MM.1S (cell line): ENCODE measurements around the gene LRRC4C.
"Not testable (repeated sequence)": the region's sequence is repeated elsewhere in the genome, so short reads cannot be mapped to it uniquely, and the experiment has no call there.

Experiments
- DNase-seq: peaks from one replicate; pipeline ENCODE4 v3.0.0-alpha.2; 2015
- H2AFZ ChIP-seq: fragments of 300-600 bp; sonication (generic); 2 replicates; pipeline ENCODE4 v1.6.0; 2016; ENCODE audit warnings: antibody characterized with exemption, low read length
- H3F3A ChIP-seq: fragments of 300-600 bp; sonication (generic); 2 replicates; pipeline ENCODE4 v1.6.1; 2016; ENCODE audit warnings: mild to moderate bottlenecking, antibody characterized with exemption, low read length, moderate library complexity, mixed read lengths; ENCODE audit not compliant: insufficient read depth
- H3K27ac ChIP-seq: fragments of 300-600 bp; sonication (generic); 2 replicates; pipeline ENCODE4 v1.5.1; 2016; ENCODE audit warnings: mild to moderate bottlenecking, low read length
- H3K27me3 ChIP-seq: fragments of 300-600 bp; sonication (generic); replicated peaks from 2 replicates; pipeline ENCODE4 v1.6.0; 2016; ENCODE audit warnings: low read length; ENCODE audit not compliant: insufficient read depth
- H3K36me3 ChIP-seq: fragments of 300-600 bp; sonication (generic); replicated peaks from 2 replicates; pipeline ENCODE4 v1.6.1; 2016; ENCODE audit warnings: mild to moderate bottlenecking, low read length, mixed read lengths; ENCODE audit not compliant: insufficient read depth
- H3K4me1 ChIP-seq: fragments of 300-600 bp; sonication (generic); 2 replicates; pipeline ENCODE4 v1.6.1; 2016; ENCODE audit warnings: low read length, mixed read lengths
- H3K4me2 ChIP-seq: fragments of 300-600 bp; sonication (generic); 2 replicates; pipeline ENCODE4 v1.6.0; 2016; ENCODE audit warnings: low read depth, low read length
- H3K4me3 ChIP-seq: fragments of 300-600 bp; sonication (generic); 2 replicates; pipeline ENCODE4 v1.5.1; 2016; ENCODE audit warnings: low read length, mixed read lengths
- H3K79me2 ChIP-seq: fragments of 300-600 bp; sonication (generic); 2 replicates; pipeline ENCODE4 v1.6.1; 2016; ENCODE audit warnings: mixed run types, low read length, mixed read lengths
- H3K9ac ChIP-seq: fragments of 300-600 bp; sonication (generic); 2 replicates; pipeline ENCODE4 v1.6.1; 2016; ENCODE audit warnings: low read length, mixed read lengths
- H3K9me2 ChIP-seq: fragments of 300-600 bp; sonication (generic); replicated peaks from 2 replicates; pipeline ENCODE4 v1.6.1; 2016; ENCODE audit warnings: mild to moderate bottlenecking, low read length, mixed read lengths; ENCODE audit not compliant: insufficient read depth
- H3K9me3 ChIP-seq: fragments of 300-600 bp; sonication (generic); replicated peaks from 2 replicates; pipeline ENCODE4 v1.6.1; 2016; ENCODE audit warnings: mild to moderate bottlenecking, low read length, mixed read lengths; ENCODE audit not compliant: insufficient read depth
- H4K20me1 ChIP-seq: fragments of 300-600 bp; sonication (generic); 2 replicates; pipeline ENCODE4 v1.6.1; 2016; ENCODE audit warnings: mild to moderate bottlenecking, low read length, moderate library complexity, mixed read lengths; ENCODE audit not compliant: insufficient read depth
- EZH2 ChIP-seq: fragments of 300-600 bp; sonication (generic); optimal IDR thresholded peaks from 2 replicates; pipeline ENCODE3; 2017; ENCODE audit warnings: low read depth, mild to moderate bottlenecking, antibody characterized with exemption, low read length, mixed read lengths
- EZH2phosphoT487 ChIP-seq: fragments of 300-600 bp; sonication (generic); IDR thresholded peaks from 2 replicates; pipeline ENCODE4 v1.6.1; 2018; ENCODE audit warnings: antibody characterized with exemption, low read length
- TF ChIP-seq, protein P1 (sequence below): fragments of 300-600 bp; sonication (generic); IDR thresholded peaks from 2 replicates; pipeline ENCODE4 v1.5.1; 2016; ENCODE audit warnings: antibody characterized with exemption, low read length, mixed read lengths

LRRC4C gene

DNA sequence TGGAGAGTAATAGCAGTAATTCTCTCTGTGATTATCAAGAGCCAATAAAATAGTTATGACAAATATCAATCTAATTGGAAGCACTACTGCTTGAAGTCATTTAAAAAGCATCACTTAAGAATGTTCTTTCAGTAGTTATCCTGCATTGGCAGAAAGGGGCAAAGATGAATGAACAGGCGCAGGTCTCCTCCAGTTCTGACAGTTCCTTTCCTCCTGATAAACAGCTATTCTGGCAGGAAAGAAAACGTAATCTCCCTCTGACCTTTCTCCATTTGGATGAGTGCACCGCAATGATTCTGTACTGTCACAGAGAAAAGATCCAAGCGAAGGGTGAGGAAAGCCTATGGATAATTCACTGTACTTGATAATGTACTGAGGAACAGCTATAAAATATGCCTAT, 521.5 kb downstream of the LRRC4C start:
- no peaks in the 10 kb centered on the region for H3K79me2 ChIP-seq

DNA sequence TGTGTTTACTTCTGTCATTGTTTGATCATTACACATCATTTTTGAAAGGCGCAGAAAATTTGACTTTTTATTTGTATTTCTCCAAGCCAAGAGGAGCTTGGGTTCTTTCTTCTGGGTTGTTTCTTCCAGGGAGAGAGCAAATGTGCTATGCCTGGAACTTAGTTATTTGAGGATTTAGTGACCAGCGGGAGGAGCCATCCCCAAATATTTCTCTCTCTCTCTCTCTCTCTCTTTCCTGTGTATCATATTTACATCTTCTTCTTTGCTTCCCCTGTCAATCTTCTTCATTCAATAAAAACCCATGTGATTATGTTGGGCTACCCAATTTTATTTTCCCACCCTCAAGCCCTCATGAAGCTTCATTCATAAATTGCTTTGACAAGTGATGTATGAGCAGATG, 534.5 kb downstream of the LRRC4C start:
- Histone ChIP-seq H4K20me1 (no peaks in the 10 kb centered on the region), H3K9me2 (no peaks in the 10 kb centered on the region), H3K9ac (no peak overlapping the region), H3F3A (no peaks in the 10 kb centered on the region), H3K9me3 (no peaks in the 10 kb centered on the region), H3K27ac (no peak overlapping the region), H2AFZ (no peak overlapping the region), H3K4me2 (no peak overlapping the region), H3K4me1 (no peaks in the 10 kb centered on the region), H3K4me3 (no peak overlapping the region), H3K79me2 (no peaks in the 10 kb centered on the region), H3K27me3 (no peaks in the 10 kb centered on the region), H3K36me3 (no peaks in the 10 kb centered on the region)
- TF ChIP-seq EZH2phosphoT487: no peak
- no peak for TF ChIP-seq EZH2
- TF ChIP-seq, protein P1, sequence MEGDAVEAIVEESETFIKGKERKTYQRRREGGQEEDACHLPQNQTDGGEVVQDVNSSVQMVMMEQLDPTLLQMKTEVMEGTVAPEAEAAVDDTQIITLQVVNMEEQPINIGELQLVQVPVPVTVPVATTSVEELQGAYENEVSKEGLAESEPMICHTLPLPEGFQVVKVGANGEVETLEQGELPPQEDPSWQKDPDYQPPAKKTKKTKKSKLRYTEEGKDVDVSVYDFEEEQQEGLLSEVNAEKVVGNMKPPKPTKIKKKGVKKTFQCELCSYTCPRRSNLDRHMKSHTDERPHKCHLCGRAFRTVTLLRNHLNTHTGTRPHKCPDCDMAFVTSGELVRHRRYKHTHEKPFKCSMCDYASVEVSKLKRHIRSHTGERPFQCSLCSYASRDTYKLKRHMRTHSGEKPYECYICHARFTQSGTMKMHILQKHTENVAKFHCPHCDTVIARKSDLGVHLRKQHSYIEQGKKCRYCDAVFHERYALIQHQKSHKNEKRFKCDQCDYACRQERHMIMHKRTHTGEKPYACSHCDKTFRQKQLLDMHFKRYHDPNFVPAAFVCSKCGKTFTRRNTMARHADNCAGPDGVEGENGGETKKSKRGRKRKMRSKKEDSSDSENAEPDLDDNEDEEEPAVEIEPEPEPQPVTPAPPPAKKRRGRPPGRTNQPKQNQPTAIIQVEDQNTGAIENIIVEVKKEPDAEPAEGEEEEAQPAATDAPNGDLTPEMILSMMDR: no peak
- DNase-seq: no peak

More for the DNA sequence above, 521.5 kb downstream of the LRRC4C start:
- TF ChIP-seq, protein P1: no peak
- no peak for DNase-seq
- H2AFZ ChIP-seq: no peak overlapping the region
- H3F3A ChIP-seq: no peaks in the 10 kb centered on the region
- H3K9me2 ChIP-seq: no peaks in the 10 kb centered on the region
- H3K27me3 ChIP-seq: no peaks in the 10 kb centered on the region
- no peak overlapping the region for H3K4me2 ChIP-seq
- no peak overlapping the region for H3K9ac ChIP-seq
- no peaks in the 10 kb centered on the region for H3K9me3 ChIP-seq
- H4K20me1 ChIP-seq: no peaks in the 10 kb centered on the region
- H3K27ac ChIP-seq: no peak overlapping the region
- no peak overlapping the region for H3K4me3 ChIP-seq
- no peaks in the 10 kb centered on the region for H3K4me1 ChIP-seq
- no peaks in the 10 kb centered on the region for H3K36me3 ChIP-seq

DNA sequence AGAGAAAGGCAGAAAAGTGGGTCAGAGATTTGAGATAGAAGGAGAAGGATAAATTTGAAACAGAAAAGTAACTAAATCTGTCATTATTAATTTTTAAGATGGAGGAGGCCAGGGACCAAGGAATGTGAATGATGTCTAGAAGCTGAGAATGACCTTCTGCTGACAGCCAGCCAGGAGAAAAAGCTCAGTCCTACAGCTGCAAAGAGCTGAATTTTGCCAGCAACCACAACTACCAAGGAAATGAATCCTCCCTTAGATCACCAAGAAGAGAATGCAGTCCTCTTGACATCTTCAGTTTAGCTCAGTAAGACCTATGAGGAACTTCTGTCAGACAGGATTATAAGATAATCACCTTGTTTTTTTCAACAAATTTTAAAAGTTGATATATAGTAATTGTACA, 538.2 kb downstream of the LRRC4C start:
- no peak for DNase-seq
- no peak overlapping the region for H3K27ac ChIP-seq

DNA sequence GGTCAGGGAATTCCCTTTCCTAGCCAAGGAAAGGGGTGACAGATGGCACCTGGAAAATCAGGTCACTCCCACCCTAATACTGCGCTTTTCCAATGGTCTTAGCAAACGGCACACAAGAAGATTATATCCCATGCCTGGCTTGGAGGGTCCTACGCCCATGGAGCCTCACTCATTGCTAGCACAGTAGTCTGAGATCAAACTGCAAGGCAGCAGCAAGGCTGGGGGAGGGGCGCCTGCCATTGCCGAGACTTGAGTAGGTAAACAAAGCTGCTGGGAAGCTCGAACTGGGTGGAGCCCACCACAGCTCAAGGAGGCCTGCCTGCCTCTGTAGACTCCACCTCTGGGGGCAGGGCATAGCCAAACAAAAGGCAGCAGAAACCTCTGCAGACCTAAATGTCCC, 548.7 kb downstream of the LRRC4C start:
- H3F3A ChIP-seq, H3K27me3 ChIP-seq, H3K27ac ChIP-seq, H3K79me2 ChIP-seq, DNase-seq, H4K20me1 ChIP-seq, H3K9me2 ChIP-seq, H2AFZ ChIP-seq, H3K9ac ChIP-seq, H3K36me3 ChIP-seq, H3K9me3 ChIP-seq, H3K4me2 ChIP-seq, H3K4me1 ChIP-seq, H3K4me3 ChIP-seq: not testable (repeated sequence)

More for the DNA sequence above, 538.2 kb downstream of the LRRC4C start:
- no peaks in the 10 kb centered on the region for H3K79me2 ChIP-seq
- no peak overlapping the region for H3K4me2 ChIP-seq
- H2AFZ ChIP-seq: no peak overlapping the region
- no peaks in the 10 kb centered on the region for H4K20me1 ChIP-seq
- H3K4me3 ChIP-seq: no peak overlapping the region
- H3K9ac ChIP-seq: no peak overlapping the region
- no peaks in the 10 kb centered on the region for H3K27me3 ChIP-seq
- no peaks in the 10 kb centered on the region for H3F3A ChIP-seq
- no peaks in the 10 kb centered on the region for H3K4me1 ChIP-seq
- TF ChIP-seq, protein P1: no peak
- TF ChIP-seq EZH2 (no peak), EZH2phosphoT487 (no peak)
- H3K9me3 ChIP-seq: no peaks in the 10 kb centered on the region
- no peaks in the 10 kb centered on the region for H3K9me2 ChIP-seq
- no peaks in the 10 kb centered on the region for H3K36me3 ChIP-seq
